ENCODE results near the gene CAPN13. TPM values are rescaled to one million over a fixed set of nuclear protein-coding genes. Genes with fewer than 3 reads are reported as not detected.

The CAPN13 gene
- total and polyA plus RNA-seq, 4 donors, result 0.13 to 0.42 TPM; not detected in 2

GRCh38 chr2:30686000-30686399 lies 121.2 kb downstream of the CAPN13 start:
- no peaks in the 10 kb centered on the region for H3K36me3 ChIP-seq (ENCODE audit: control insufficient read depth in 4 of 4, insufficient read depth in 3 of 4, low read depth in 1 of 4, low read length in 3 of 4)
- H3K27me3 ChIP-seq (ENCODE audit: control insufficient read depth in 4 of 4, insufficient read depth in 4 of 4, low read length in 3 of 4), result no peaks in the 10 kb centered on the region
- no peak overlapping the region for H3K27ac ChIP-seq (ENCODE audit: low read depth in 1 of 2, low read length in 2 of 2)
- H3K9me3 ChIP-seq (ENCODE audit: control insufficient read depth in 4 of 4, low read length in 3 of 4), result no peaks in the 10 kb centered on the region
- TF ChIP-seq FOXA2 (IDR thresholded peaks at IDR 0.05) (no peak), RAD21 (IDR thresholded peaks at IDR 0.05) (peak in 1 of 2 donors; percentile 60), GABPA (IDR thresholded peaks at IDR 0.05 in 1 of 2, conservative IDR thresholded peaks at IDR 0.05 in 1 of 2) (no peak), EGR1 (IDR thresholded peaks at IDR 0.05; ENCODE audit: low read depth in 2 of 2) (no peak), ATF3 (IDR thresholded peaks at IDR 0.05) (no peak), RXRA (IDR thresholded peaks at IDR 0.05) (peak in 1 of 2 donors; percentile 26), MAX (IDR thresholded peaks at IDR 0.05) (no peak), HNF4G (IDR thresholded peaks at IDR 0.05) (no peak), FOXA1 (IDR thresholded peaks at IDR 0.05) (no peak), ZBTB33 (IDR thresholded peaks at IDR 0.05) (no peak), YY1 (IDR thresholded peaks at IDR 0.05) (no peak), CTCF (IDR thresholded peaks at IDR 0.05; ENCODE audit: low read depth, low read length, missing input control) (no peak), HNF4A (conservative IDR thresholded peaks at IDR 0.05) (peak in 1 of 2 donors; percentile 28), JUND (IDR thresholded peaks at IDR 0.05) (no peak)
- no peaks in the 10 kb centered on the region for H3K4me1 ChIP-seq (ENCODE audit: control insufficient read depth in 4 of 4, insufficient read depth in 4 of 4, low read length in 3 of 4)
- DNase-seq (ENCODE audit: low spot score), result peak; percentile 34
- H3K4me3 ChIP-seq (ENCODE audit: low read depth in 1 of 3, low read length in 3 of 3), result no peak overlapping the region
- WGBS, result 54% methylated on average over 2 of the region's 2 CpGs
- H3K9ac ChIP-seq (ENCODE audit: low read depth in 1 of 2, low read length in 2 of 2), result no peak overlapping the region

- TF ChIP-seq EGR1 (IDR thresholded peaks at IDR 0.05; ENCODE audit: low read depth in 2 of 2), result no peak
- TF ChIP-seq SP1 (IDR thresholded peaks at IDR 0.05), result no peak
- no peak for TF ChIP-seq TAF1 (conservative IDR thresholded peaks at IDR 0.05)
- no peak for TF ChIP-seq RAD21 (IDR thresholded peaks at IDR 0.05)
- no peak for TF ChIP-seq HNF4G (IDR thresholded peaks at IDR 0.05)
- no peak for TF ChIP-seq MAX (IDR thresholded peaks at IDR 0.05)
- no peak for TF ChIP-seq CTCF (IDR thresholded peaks at IDR 0.05; ENCODE audit: low read depth, low read length, missing input control)
- no peak for TF ChIP-seq GABPA (IDR thresholded peaks at IDR 0.05 in 1 of 2, conservative IDR thresholded peaks at IDR 0.05 in 1 of 2)
- TF ChIP-seq NR2F2 (IDR thresholded peaks at IDR 0.05), result no peak
- no peak for TF ChIP-seq FOXA2 (IDR thresholded peaks at IDR 0.05)
- TF ChIP-seq FOXA1 (IDR thresholded peaks at IDR 0.05), result no peak
- TF ChIP-seq YY1 (IDR thresholded peaks at IDR 0.05), result no peak
- no peak for TF ChIP-seq RXRA (IDR thresholded peaks at IDR 0.05)
- no peak for TF ChIP-seq ZBTB33 (IDR thresholded peaks at IDR 0.05)
- TF ChIP-seq ATF3 (IDR thresholded peaks at IDR 0.05), result no peak
- no peak for TF ChIP-seq JUND (IDR thresholded peaks at IDR 0.05)
- TF ChIP-seq REST (IDR thresholded peaks at IDR 0.05), result no peak
- no peak for TF ChIP-seq HNF4A (conservative IDR thresholded peaks at IDR 0.05)
- Histone ChIP-seq H3K4me3 (ENCODE audit: low read depth in 1 of 3, low read length in 3 of 3) (no peak overlapping the region), H3K4me1 (ENCODE audit: control insufficient read depth in 4 of 4, insufficient read depth in 4 of 4, low read length in 3 of 4) (no peaks in the 10 kb centered on the region), H3K36me3 (ENCODE audit: control insufficient read depth in 4 of 4, insufficient read depth in 3 of 4, low read depth in 1 of 4, low read length in 3 of 4) (no peaks in the 10 kb centered on the region), H3K27ac (ENCODE audit: low read depth in 1 of 2, low read length in 2 of 2) (no peak overlapping the region), H3K27me3 (ENCODE audit: control insufficient read depth in 4 of 4, insufficient read depth in 4 of 4, low read length in 3 of 4) (no peaks in the 10 kb centered on the region), H3K9me3 (ENCODE audit: control insufficient read depth in 4 of 4, low read length in 3 of 4) (no peaks in the 10 kb centered on the region), H3K9ac (ENCODE audit: low read depth in 1 of 2, low read length in 2 of 2) (no peak overlapping the region)
- 95% methylated on average over 3 of the region's 3 CpGs for WGBS
- DNase-seq (ENCODE audit: low spot score), result peak; percentile 9
These were observed 122.2 kb downstream of the CAPN13 start for GRCh38 chr2:30684996-30685395.
